GM23338 (cell line): ENCODE data around the gene RHBDF2. TPM values are rescaled to one million over a fixed set of nuclear protein-coding genes. Genes with fewer than 3 reads are reported as not detected.

Source experiments
- ATAC-seq: fragments of 200-7000 bp; cut with Tn5 transposase; 3 replicates; pipeline ENCODE4 v1.9.1; 2020
- DNase-seq: peaks from one replicate; pipeline ENCODE4 v3.0.0-alpha.2; 2015; ENCODE audit warnings: low spot score
- H2AFZ ChIP-seq: fragments of 200-600 bp; sonication (generic); 2 replicates; pipeline ENCODE4 v1.8.0; 2016; ENCODE audit warnings: antibody characterized with exemption, mild to moderate bottlenecking, moderate library complexity
- H3F3A ChIP-seq: fragments of 200-600 bp; sonication (generic); replicated peaks from 2 replicates; pipeline ENCODE4 v1.8.0; 2017; ENCODE audit warnings: antibody characterized with exemption, mixed run types, low read depth
- H3K27ac ChIP-seq: fragments of 200-600 bp; sonication (generic); 2 replicates; pipeline ENCODE4 v1.6.1; 2016; ENCODE audit warnings: low read depth
- H3K27me3 ChIP-seq: fragments of 200-600 bp; sonication (generic); 2 replicates; pipeline ENCODE4 v1.8.0; 2016; ENCODE audit warnings: mild to moderate bottlenecking, mixed run types, moderate library complexity; ENCODE audit not compliant: insufficient read depth
- H3K36me3 ChIP-seq: fragments of 200-600 bp; sonication (generic); 2 replicates; pipeline ENCODE4 v1.8.0; 2016; ENCODE audit warnings: mild to moderate bottlenecking; ENCODE audit not compliant: insufficient read depth
- H3K4me1 ChIP-seq: fragments of 200-600 bp; sonication (generic); 2 replicates; pipeline ENCODE4 v1.8.0; 2016; ENCODE audit warnings: mild to moderate bottlenecking, moderate library complexity; ENCODE audit not compliant: insufficient read depth
- H3K4me2 ChIP-seq: fragments of 200-600 bp; sonication (generic); 2 replicates; pipeline ENCODE4 v1.7.1; 2017; ENCODE audit warnings: mixed run types
- H3K4me3 ChIP-seq: fragments of 200-600 bp; sonication (generic); 2 replicates; pipeline ENCODE4 v1.6.1; 2016; ENCODE audit warnings: mixed run types
- H3K79me2 ChIP-seq: fragments of 200-600 bp; sonication (generic); replicated peaks from 2 replicates; pipeline ENCODE4 v1.8.0; 2017; ENCODE audit warnings: mild to moderate bottlenecking; ENCODE audit not compliant: insufficient read depth
- H3K9me2 ChIP-seq: fragments of 200-600 bp; sonication (generic); 2 replicates; pipeline ENCODE4 v1.8.0; 2017; ENCODE audit not compliant: insufficient read depth
- H4K20me1 ChIP-seq: fragments of 200-600 bp; sonication (generic); replicated peaks from 2 replicates; pipeline ENCODE4 v1.8.0; 2017; ENCODE audit warnings: mild to moderate bottlenecking; ENCODE audit not compliant: insufficient read depth
- H3K27ac Mint-ChIP-seq: 2 replicates; pipeline ENCODE4 v1.8.0; 2020; ENCODE audit warnings: inconsistent platforms, mild to moderate bottlenecking, moderate library complexity, mixed read lengths
- H3K27me3 Mint-ChIP-seq: 3 replicates; pipeline ENCODE4 v1.8.0; 2022; ENCODE audit warnings: low read depth, mild to moderate bottlenecking, moderate library complexity, mixed read lengths, inconsistent platforms; ENCODE audit not compliant: insufficient read depth, poor library complexity
- H3K36me3 Mint-ChIP-seq: 3 replicates; pipeline ENCODE4 v1.8.0; 2021; ENCODE audit warnings: low read depth, mild to moderate bottlenecking, inconsistent platforms, moderate library complexity, mixed read lengths
- H3K4me1 Mint-ChIP-seq: 3 replicates; pipeline ENCODE4 v1.8.0; 2020; ENCODE audit warnings: mild to moderate bottlenecking, inconsistent platforms, mixed read lengths
- H3K4me3 Mint-ChIP-seq: 3 replicates; pipeline ENCODE4 v1.8.0; 2021; ENCODE audit warnings: moderate library complexity, mild to moderate bottlenecking, inconsistent platforms, mixed read lengths
- H3K9me3 Mint-ChIP-seq: 3 replicates; pipeline ENCODE4 v1.8.0; 2020; ENCODE audit warnings: moderate library complexity, mild to moderate bottlenecking, inconsistent platforms, mixed read lengths
- CREB1 ChIP-seq: fragments of 250-450 bp; sonication (Bioruptor Pico); IDR thresholded peaks from 2 replicates; pipeline ENCODE4 v1.5.0; 2020; ENCODE audit warnings: low read depth, mild to moderate bottlenecking, moderate library complexity
- EZH2 ChIP-seq: fragments of 200-600 bp; sonication (generic); IDR thresholded peaks from one replicate; pipeline ENCODE4 v1.8.0; 2017; ENCODE audit warnings: antibody characterized with exemption, mild to moderate bottlenecking, low read depth; ENCODE audit not compliant: unreplicated experiment
- JUNB ChIP-seq: IDR thresholded peaks from one replicate; pipeline ENCODE4 v1.6.1; 2016; ENCODE audit warnings: antibody characterized with exemption; ENCODE audit not compliant: unreplicated experiment
- POLR2AphosphoS5 ChIP-seq: IDR thresholded peaks from 2 replicates; pipeline ENCODE4 v1.6.1; 2016; ENCODE audit warnings: antibody characterized with exemption, low read depth
- polyA plus RNA-seq: library from polyadenylated mRNA; unstranded; fragments of >200 nt; fragmentation: Nextera tagmentation; extraction: Ambion mirVana; gene quantifications from 2 replicates; pipeline ENCODE4 v1.2.1, GENCODE V29; 2016
- total RNA-seq: library from RNA; depleted of rRNA; stranded (reverse); fragments of >200 nt; shearing (Covaris generic); gene quantifications from 2 replicates; pipeline ENCODE4 v1.2.3, GENCODE V29; 2014
- TF ChIP-seq, protein P1 (sequence below): IDR thresholded peaks from one replicate; pipeline ENCODE4 v1.6.1; 2018; ENCODE audit warnings: antibody characterized with exemption; ENCODE audit not compliant: unreplicated experiment
- TF ChIP-seq, protein P2 (sequence below): fragments of 250-450 bp; sonication (Bioruptor Pico); IDR thresholded peaks from 2 replicates; pipeline ENCODE4 v1.5.0; 2020; ENCODE audit warnings: mild to moderate bottlenecking, moderate library complexity

The RHBDF2 gene
- total and polyA plus RNA-seq, 2 experiments from 2014 or later = 9.4 to 29.5 TPM

DNA sequence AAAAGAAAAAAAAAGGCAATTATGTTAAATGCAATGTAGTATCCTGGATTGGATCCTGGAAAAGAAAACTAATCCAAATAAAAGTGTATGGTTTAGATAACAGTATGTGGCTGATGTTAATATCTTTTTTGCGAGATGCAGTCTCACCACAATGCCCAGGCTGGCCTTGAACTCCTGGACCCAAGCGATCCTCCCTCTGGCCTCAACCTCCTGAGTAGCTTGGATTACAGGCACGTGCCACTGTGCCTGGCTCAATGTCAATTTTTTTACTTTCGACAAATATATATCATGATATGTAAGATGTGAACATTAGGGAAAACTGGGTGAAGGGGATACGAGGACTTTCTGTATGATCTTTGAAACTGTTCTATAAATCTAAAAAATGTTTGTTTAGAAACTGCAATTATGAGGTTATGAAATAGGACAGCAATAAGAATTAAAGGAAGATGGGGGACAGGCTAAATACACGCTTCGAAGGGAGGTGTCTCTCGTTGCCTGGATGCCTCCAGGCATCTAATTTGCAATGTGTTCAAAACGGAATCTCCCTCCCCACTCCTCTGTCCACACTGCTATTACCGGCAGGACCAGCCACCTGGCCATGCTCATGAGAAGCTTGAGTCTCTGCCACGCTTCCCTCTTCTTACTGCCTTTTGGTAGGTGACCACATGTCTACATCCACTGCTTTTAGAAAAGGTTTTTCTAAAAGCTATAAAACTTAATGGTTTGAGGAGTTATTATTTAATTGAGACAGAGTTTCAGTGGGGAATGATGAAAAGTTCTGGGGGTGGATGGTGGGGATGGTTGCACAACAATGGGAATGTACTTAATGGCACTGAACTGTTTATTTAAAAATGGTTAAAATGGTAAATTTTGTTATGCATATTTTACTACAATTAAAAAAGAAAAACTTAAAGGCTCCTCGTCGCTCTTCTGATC, 63.5 kb downstream of the RHBDF2 start (continued):
- TF ChIP-seq, protein P1, sequence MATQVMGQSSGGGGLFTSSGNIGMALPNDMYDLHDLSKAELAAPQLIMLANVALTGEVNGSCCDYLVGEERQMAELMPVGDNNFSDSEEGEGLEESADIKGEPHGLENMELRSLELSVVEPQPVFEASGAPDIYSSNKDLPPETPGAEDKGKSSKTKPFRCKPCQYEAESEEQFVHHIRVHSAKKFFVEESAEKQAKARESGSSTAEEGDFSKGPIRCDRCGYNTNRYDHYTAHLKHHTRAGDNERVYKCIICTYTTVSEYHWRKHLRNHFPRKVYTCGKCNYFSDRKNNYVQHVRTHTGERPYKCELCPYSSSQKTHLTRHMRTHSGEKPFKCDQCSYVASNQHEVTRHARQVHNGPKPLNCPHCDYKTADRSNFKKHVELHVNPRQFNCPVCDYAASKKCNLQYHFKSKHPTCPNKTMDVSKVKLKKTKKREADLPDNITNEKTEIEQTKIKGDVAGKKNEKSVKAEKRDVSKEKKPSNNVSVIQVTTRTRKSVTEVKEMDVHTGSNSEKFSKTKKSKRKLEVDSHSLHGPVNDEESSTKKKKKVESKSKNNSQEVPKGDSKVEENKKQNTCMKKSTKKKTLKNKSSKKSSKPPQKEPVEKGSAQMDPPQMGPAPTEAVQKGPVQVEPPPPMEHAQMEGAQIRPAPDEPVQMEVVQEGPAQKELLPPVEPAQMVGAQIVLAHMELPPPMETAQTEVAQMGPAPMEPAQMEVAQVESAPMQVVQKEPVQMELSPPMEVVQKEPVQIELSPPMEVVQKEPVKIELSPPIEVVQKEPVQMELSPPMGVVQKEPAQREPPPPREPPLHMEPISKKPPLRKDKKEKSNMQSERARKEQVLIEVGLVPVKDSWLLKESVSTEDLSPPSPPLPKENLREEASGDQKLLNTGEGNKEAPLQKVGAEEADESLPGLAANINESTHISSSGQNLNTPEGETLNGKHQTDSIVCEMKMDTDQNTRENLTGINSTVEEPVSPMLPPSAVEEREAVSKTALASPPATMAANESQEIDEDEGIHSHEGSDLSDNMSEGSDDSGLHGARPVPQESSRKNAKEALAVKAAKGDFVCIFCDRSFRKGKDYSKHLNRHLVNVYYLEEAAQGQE = no peak
- TF ChIP-seq CREB1 (CRISPR knock-in tag) = no peak
- TF ChIP-seq, protein P2, sequence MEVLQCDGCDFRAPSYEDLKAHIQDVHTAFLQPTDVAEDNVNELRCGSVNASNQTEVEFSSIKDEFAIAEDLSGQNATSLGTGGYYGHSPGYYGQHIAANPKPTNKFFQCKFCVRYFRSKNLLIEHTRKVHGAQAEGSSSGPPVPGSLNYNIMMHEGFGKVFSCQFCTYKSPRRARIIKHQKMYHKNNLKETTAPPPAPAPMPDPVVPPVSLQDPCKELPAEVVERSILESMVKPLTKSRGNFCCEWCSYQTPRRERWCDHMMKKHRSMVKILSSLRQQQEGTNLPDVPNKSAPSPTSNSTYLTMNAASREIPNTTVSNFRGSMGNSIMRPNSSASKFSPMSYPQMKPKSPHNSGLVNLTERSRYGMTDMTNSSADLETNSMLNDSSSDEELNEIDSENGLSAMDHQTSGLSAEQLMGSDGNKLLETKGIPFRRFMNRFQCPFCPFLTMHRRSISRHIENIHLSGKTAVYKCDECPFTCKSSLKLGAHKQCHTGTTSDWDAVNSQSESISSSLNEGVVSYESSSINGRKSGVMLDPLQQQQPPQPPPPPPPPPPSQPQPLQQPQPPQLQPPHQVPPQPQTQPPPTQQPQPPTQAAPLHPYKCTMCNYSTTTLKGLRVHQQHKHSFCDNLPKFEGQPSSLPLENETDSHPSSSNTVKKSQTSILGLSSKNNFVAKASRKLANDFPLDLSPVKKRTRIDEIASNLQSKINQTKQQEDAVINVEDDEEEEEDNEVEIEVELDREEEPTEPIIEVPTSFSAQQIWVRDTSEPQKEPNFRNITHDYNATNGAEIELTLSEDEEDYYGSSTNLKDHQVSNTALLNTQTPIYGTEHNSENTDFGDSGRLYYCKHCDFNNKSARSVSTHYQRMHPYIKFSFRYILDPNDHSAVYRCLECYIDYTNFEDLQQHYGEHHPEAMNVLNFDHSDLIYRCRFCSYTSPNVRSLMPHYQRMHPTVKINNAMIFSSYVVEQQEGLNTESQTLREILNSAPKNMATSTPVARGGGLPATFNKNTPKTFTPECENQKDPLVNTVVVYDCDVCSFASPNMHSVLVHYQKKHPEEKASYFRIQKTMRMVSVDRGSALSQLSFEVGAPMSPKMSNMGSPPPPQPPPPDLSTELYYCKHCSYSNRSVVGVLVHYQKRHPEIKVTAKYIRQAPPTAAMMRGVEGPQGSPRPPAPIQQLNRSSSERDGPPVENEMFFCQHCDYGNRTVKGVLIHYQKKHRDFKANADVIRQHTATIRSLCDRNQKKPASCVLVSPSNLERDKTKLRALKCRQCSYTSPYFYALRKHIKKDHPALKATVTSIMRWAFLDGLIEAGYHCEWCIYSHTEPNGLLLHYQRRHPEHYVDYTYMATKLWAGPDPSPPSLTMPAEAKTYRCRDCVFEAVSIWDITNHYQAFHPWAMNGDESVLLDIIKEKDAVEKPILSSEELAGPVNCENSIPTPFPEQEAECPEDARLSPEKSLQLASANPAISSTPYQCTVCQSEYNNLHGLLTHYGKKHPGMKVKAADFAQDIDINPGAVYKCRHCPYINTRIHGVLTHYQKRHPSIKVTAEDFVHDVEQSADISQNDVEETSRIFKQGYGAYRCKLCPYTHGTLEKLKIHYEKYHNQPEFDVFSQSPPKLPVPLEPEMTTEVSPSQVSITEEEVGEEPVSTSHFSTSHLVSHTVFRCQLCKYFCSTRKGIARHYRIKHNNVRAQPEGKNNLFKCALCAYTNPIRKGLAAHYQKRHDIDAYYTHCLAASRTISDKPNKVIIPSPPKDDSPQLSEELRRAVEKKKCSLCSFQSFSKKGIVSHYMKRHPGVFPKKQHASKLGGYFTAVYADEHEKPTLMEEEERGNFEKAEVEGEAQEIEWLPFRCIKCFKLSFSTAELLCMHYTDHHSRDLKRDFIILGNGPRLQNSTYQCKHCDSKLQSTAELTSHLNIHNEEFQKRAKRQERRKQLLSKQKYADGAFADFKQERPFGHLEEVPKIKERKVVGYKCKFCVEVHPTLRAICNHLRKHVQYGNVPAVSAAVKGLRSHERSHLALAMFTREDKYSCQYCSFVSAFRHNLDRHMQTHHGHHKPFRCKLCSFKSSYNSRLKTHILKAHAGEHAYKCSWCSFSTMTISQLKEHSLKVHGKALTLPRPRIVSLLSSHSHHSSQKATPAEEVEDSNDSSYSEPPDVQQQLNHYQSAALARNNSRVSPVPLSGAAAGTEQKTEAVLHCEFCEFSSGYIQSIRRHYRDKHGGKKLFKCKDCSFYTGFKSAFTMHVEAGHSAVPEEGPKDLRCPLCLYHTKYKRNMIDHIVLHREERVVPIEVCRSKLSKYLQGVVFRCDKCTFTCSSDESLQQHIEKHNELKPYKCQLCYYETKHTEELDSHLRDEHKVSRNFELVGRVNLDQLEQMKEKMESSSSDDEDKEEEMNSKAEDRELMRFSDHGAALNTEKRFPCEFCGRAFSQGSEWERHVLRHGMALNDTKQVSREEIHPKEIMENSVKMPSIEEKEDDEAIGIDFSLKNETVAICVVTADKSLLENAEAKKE (CRISPR knock-in tag) = no peak

DNA sequence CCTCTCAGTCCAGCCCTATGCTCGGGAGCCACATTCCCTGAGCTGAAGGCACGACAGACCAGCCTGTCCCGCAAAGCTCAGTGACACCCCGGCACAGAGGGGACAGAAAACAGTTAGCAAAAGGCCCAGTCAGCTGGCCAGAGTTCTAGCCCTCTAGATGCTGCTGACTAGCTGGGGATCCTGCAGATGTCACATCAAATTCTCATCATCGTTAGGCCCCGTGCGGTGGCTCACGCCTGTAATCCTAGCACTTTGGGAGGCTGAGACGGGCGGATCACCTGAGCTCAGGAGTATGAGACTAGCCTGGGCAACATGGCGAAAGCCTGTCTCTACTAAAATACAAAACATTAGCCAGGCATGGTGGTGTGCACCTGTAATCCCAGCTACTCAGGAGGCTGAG, 65.5 kb downstream of the RHBDF2 start:
- DNase-seq (no peak), ATAC-seq (no peak)
- H3K4me1 ChIP-seq = peaks cover 68% of the 10 kb centered on the region
- H2AFZ ChIP-seq = no peak overlapping the region
- no peak overlapping the region for H3K4me3 ChIP-seq
- H3K27ac Mint-ChIP-seq = peak overlapping the region; percentile 52
- H3K9me2 ChIP-seq = no peaks in the 10 kb centered on the region
- no peak overlapping the region for H3K4me3 Mint-ChIP-seq
- H3K27me3 ChIP-seq = no peaks in the 10 kb centered on the region
- H3K36me3 Mint-ChIP-seq = peaks cover 7% of the 10 kb centered on the region
- peaks cover 59% of the 10 kb centered on the region for H4K20me1 ChIP-seq
- H3K27me3 Mint-ChIP-seq = peaks cover 5% of the 10 kb centered on the region
- no peak overlapping the region for H3K4me2 ChIP-seq
- H3K9me3 Mint-ChIP-seq = no peaks in the 10 kb centered on the region
- peaks cover 67% of the 10 kb centered on the region for H3K4me1 Mint-ChIP-seq
- H3K79me2 ChIP-seq = peaks cover 100% of the 10 kb centered on the region
- no peaks in the 10 kb centered on the region for H3F3A ChIP-seq
- no peaks in the 10 kb centered on the region for H3K36me3 ChIP-seq
- peak overlapping the region; percentile 46; the same call in 1 of the 2 replicates for H3K27ac ChIP-seq
- TF ChIP-seq, protein P1 = no peak
- TF ChIP-seq EZH2 (no peak), POLR2AphosphoS5 (no peak), JUNB (no peak)
